A673 (cell line): ENCODE measurements around the gene SORL1. TPM values are rescaled to one million over a fixed set of nuclear protein-coding genes. Genes with fewer than 3 reads are reported as not detected.

ENCODE experiments used
- BruUV-seq: library from RNA; stranded (reverse); fragments of 400-500 nt; replicated peaks from 2 replicates; lab custom pipeline; 2021; lab: Mats Ljungman, UMichigan
- CTCF ChIA-PET: fragments of 300-600 bp; sonication (Branson Sonifier 250); formaldehyde crosslinking; loops from one replicate; lab custom pipeline; 2022; ENCODE audit warnings: antibody characterized with exemption; lab: Charles Lee
- POLR2A ChIA-PET: fragments of 300-600 bp; sonication (Branson Sonifier 250); formaldehyde crosslinking; loops from one replicate; lab custom pipeline; 2022; ENCODE audit warnings: antibody characterized with exemption; ENCODE audit not compliant: low non-redundant PET; lab: Charles Lee
- DNase-seq: peaks from one replicate; pipeline ENCODE4 v3.0.0-alpha.2; 2015; ENCODE audit warnings: low spot score
- H3K27ac ChIP-seq: fragments of 200-600 bp; sonication (generic); 2 replicates; pipeline ENCODE4 v1.5.1; 2016; ENCODE audit warnings: mixed run types, low read depth, mild to moderate bottlenecking, mixed read lengths, antibody characterized with exemption, low read length; ENCODE audit not compliant: poor library complexity, severe bottlenecking
- H3K27me3 ChIP-seq: fragments of 200-600 bp; sonication (generic); replicated peaks from 2 replicates; pipeline ENCODE4 v1.6.1; 2017; ENCODE audit warnings: mixed run types, low read depth, mild to moderate bottlenecking, mixed read lengths, antibody characterized with exemption, low read length; ENCODE audit not compliant: insufficient read depth, poor library complexity
- H3K36me3 ChIP-seq: fragments of 200-600 bp; sonication (generic); 2 replicates; pipeline ENCODE4 v1.6.1; 2016; ENCODE audit warnings: mixed run types, mild to moderate bottlenecking, mixed read lengths, antibody characterized with exemption, low read length; ENCODE audit not compliant: insufficient read depth, poor library complexity, severe bottlenecking
- H3K4me1 ChIP-seq: fragments of 200-600 bp; sonication (generic); 2 replicates; pipeline ENCODE4 v1.6.1; 2017; ENCODE audit warnings: mixed run types, mild to moderate bottlenecking, mixed read lengths, antibody characterized with exemption, low read length; ENCODE audit not compliant: insufficient read depth, poor library complexity, severe bottlenecking
- H3K4me3 ChIP-seq: fragments of 200-600 bp; sonication (generic); 2 replicates; pipeline ENCODE4 v1.5.1; 2016; ENCODE audit warnings: low read depth, mixed run types, mild to moderate bottlenecking, mixed read lengths, low read length; ENCODE audit not compliant: poor library complexity, severe bottlenecking
- H3K9me3 ChIP-seq: fragments of 200-600 bp; sonication (generic); 2 replicates; pipeline ENCODE4 v1.6.1; 2016; ENCODE audit warnings: mixed run types, low read depth, mild to moderate bottlenecking, mixed read lengths, antibody characterized with exemption, low read length; ENCODE audit not compliant: poor library complexity, severe bottlenecking
- CTCF ChIP-seq: fragments of 300-800, 200-600 bp; sonication (generic); conservative IDR thresholded peaks from 2 replicates; pipeline ENCODE4 v1.5.1; 2017; ENCODE audit warnings: low read depth, mild to moderate bottlenecking, antibody characterized with exemption, low read length, moderate library complexity, mixed read lengths
- EZH2 ChIP-seq: fragments of 200-600 bp; sonication (generic); IDR thresholded peaks from 2 replicates; pipeline ENCODE4 v1.6.1; 2017; ENCODE audit warnings: borderline replicate concordance, low read depth, mild to moderate bottlenecking, mixed read lengths, antibody characterized with exemption, low read length; ENCODE audit not compliant: poor library complexity, severe bottlenecking
- intact Hi-C: fragments of 100-400 bp; cut with micrococcal nuclease; formaldehyde crosslinking; loops from one replicate; pipeline ENCODE4 v1.10.0; 2022; ENCODE audit not compliant: unreplicated experiment
- total RNA-seq: library from RNA; stranded (reverse); gene quantifications from 2 replicates; pipeline ENCODE4 v1.2.3, GENCODE V29; 2021

Gene SORL1
- total RNA-seq, 1 experiment from 2014 or later: 0.95 TPM

GRCh38 chr11:121626980-121627379 is 174.9 kb downstream of the SORL1 start:
- Histone ChIP-seq H3K9me3 (no peaks in the 10 kb centered on the region), H3K36me3 (no peaks in the 10 kb centered on the region), H3K4me3 (no peak overlapping the region), H3K27me3 (no peaks in the 10 kb centered on the region), H3K27ac (no peak overlapping the region), H3K4me1 (no peaks in the 10 kb centered on the region)
- no TSS peak for BruUV-seq
- POLR2A ChIA-PET: no interaction called here
- intact Hi-C loops: no loop called here
- TF ChIP-seq CTCF (no peak), EZH2 (no peak)
- CTCF ChIA-PET: no interaction called here
- no peak for DNase-seq

DNA sequence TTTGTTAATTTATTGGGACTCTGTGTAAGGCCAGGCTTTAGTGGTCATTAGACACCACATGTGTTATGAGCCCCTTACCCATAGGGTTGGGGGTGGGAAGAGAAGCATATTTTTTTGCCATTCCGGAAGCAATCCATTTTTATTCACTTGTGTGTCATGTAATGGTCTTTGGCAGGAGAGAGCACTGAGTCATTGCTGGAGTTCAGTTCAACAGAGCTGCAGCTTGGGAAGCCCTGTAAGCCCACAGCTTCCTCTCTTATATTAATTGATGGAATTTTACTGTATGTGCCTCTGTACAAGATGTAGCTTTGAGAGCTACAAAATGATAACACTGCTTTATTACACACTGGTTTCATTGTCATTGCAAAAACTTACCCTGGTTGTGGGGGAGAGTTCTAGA is 177.9 kb downstream of the SORL1 start:
- H3K4me3 ChIP-seq: no peak overlapping the region
- CTCF ChIA-PET: no interaction called here
- no peaks in the 10 kb centered on the region for H3K9me3 ChIP-seq
- no peak overlapping the region for H3K27ac ChIP-seq
- TF ChIP-seq CTCF (no peak), EZH2 (no peak)
- no peaks in the 10 kb centered on the region for H3K27me3 ChIP-seq
- DNase-seq: peak; percentile 62
- POLR2A ChIA-PET: no interaction called here
- BruUV-seq: no TSS peak
- intact Hi-C loops: no loop called here
- H3K4me1 ChIP-seq: peaks cover 2% of the 10 kb centered on the region
- no peaks in the 10 kb centered on the region for H3K36me3 ChIP-seq

DNA sequence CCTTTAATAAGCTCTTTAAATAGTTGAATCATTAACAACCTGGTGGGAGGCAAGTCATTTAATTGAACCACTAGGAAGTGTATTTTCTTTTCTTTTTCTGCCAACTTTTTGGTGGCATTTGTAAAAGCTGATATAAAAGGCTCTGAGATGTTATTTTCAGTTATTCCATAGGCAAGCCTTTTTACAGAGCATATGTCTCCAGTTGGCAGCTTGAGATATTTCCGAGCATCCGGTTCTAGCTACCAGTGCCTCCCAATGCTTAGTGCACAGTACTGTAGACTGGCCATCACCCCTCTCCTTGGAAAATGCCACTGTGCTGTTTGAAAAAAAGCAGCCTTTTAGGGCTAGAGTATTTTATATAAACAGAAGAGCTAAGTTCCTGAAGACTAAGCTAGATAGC is 179.3 kb downstream of the SORL1 start:
- ChIA-PET CTCF (no interaction called here), POLR2A (no interaction called here)
- H3K9me3 ChIP-seq: no peaks in the 10 kb centered on the region
- no peaks in the 10 kb centered on the region for H3K36me3 ChIP-seq
- H3K4me1 ChIP-seq: peaks cover 13% of the 10 kb centered on the region
- H3K4me3 ChIP-seq: no peak overlapping the region
- H3K27ac ChIP-seq: no peak overlapping the region
- BruUV-seq: no TSS peak
- no peak for DNase-seq
- H3K27me3 ChIP-seq: no peaks in the 10 kb centered on the region
- TF ChIP-seq CTCF (no peak), EZH2 (no peak)
- intact Hi-C loops: no loop called here
